Ramos (cell line): ENCODE measurements around the gene BCL6.

Source experiments
- in situ Hi-C: fragments of 300-500 bp; cut with MboI; formaldehyde crosslinking; loops from one replicate; pipeline ENCODE4 v1.14.3; 2022; ENCODE audit warnings: low sequenced_read_pairs; ENCODE audit not compliant: unreplicated experiment

The BCL6 gene

GRCh38 chr3:187763850-187764648 is 18.8 kb upstream of the BCL6 start:
- in situ Hi-C loops = no loop called here

- in situ Hi-C loops = no loop called here
These were observed 17.5 kb upstream of the BCL6 start for GRCh38 chr3:187762792-187763191.

- in situ Hi-C loops = no loop called here
These were observed 14.3 kb upstream of the BCL6 start for GRCh38 chr3:187759601-187760000.

GRCh38 chr3:187758318-187758955 is 13.2 kb upstream of the BCL6 start:
- in situ Hi-C loops = no loop called here

GRCh38 chr3:187753516-187753915 is 8.2 kb upstream of the BCL6 start:
- in situ Hi-C loops = no loop called here

- in situ Hi-C loops = no loop called here
These were observed 5.3 kb upstream of the BCL6 start for GRCh38 chr3:187750513-187751123.

GRCh38 chr3:187750006-187750512 is 4.8 kb upstream of the BCL6 start:
- in situ Hi-C loops = no loop called here

- in situ Hi-C loops = loop anchor here (10.0 kb wide), 1 partner anchor 197 kb away; no protein-coding TSS in a partner anchor
These were observed 2.8 kb upstream of the BCL6 start for GRCh38 chr3:187748050-187748481.

GRCh38 chr3:187747506-187747905 is 2.2 kb upstream of the BCL6 start:
- in situ Hi-C loops = loop anchor here (10.0 kb wide), 1 partner anchor 197 kb away; no protein-coding TSS in a partner anchor

- in situ Hi-C loops = loop anchor here (10.0 kb wide), 1 partner anchor 198 kb away; no protein-coding TSS in a partner anchor
These were observed 1.4 kb upstream of the BCL6 start for GRCh38 chr3:187746442-187747281.

- in situ Hi-C loops = loop anchor here (10.0 kb wide), 1 partner anchor 199 kb away; no protein-coding TSS in a partner anchor
These were observed 782 bp upstream of the BCL6 start for GRCh38 chr3:187746059-187746441.

- in situ Hi-C loops = loop anchor here (5.0 to 10.0 kb wide), 6 partner anchors 158 to 1013 kb away; no protein-coding TSS in a partner anchor
These were observed 808 bp downstream of the BCL6 start for GRCh38 chr3:187744169-187745151.

GRCh38 chr3:187743195-187744141 is 1.8 kb downstream of the BCL6 start:
- in situ Hi-C loops = loop anchor here (5.0 to 10.0 kb wide), 6 partner anchors 159 to 1014 kb away; no protein-coding TSS in a partner anchor

- in situ Hi-C loops = loop anchor here (5.0 to 10.0 kb wide), 6 partner anchors 160 to 1015 kb away; no protein-coding TSS in a partner anchor
These were observed 2.7 kb downstream of the BCL6 start for GRCh38 chr3:187742351-187743171.

GRCh38 chr3:187741403-187742350 is 3.6 kb downstream of the BCL6 start:
- in situ Hi-C loops = loop anchor here (5.0 to 10.0 kb wide), 6 partner anchors 161 to 1016 kb away; no protein-coding TSS in a partner anchor
